Endothelial cell (in vitro differentiated cells): Measurements from ENCODE around the gene OPN3. TPM values are rescaled to one million over a fixed set of nuclear protein-coding genes. Genes with fewer than 3 reads are reported as not detected.

Experiments
- DNase-seq: peaks from one replicate; pipeline ENCODE4 v3.0.0; 2021; ENCODE audit warnings: low spot score
- H3K27ac Mint-ChIP-seq: one replicate; pipeline ENCODE4 v1.8.0; 2021; ENCODE audit warnings: mixed read lengths, inconsistent platforms; ENCODE audit not compliant: unreplicated experiment
- H3K27me3 Mint-ChIP-seq: one replicate; pipeline ENCODE4 v1.8.0; 2021; ENCODE audit warnings: mild to moderate bottlenecking, moderate library complexity, mixed read lengths, inconsistent platforms; ENCODE audit not compliant: unreplicated experiment
- H3K36me3 Mint-ChIP-seq: one replicate; pipeline ENCODE4 v1.8.0; 2021; ENCODE audit warnings: mild to moderate bottlenecking, low read depth, mixed read lengths, inconsistent platforms; ENCODE audit not compliant: unreplicated experiment
- H3K4me1 Mint-ChIP-seq: one replicate; pipeline ENCODE4 v1.8.0; 2021; ENCODE audit warnings: mild to moderate bottlenecking, mixed read lengths, inconsistent platforms; ENCODE audit not compliant: unreplicated experiment
- H3K4me3 Mint-ChIP-seq: one replicate; pipeline ENCODE4 v1.8.0; 2021; ENCODE audit warnings: mild to moderate bottlenecking, mixed read lengths, inconsistent platforms; ENCODE audit not compliant: unreplicated experiment
- H3K9me3 Mint-ChIP-seq: one replicate; pipeline ENCODE4 v1.8.0; 2021; ENCODE audit warnings: mixed read lengths, inconsistent platforms; ENCODE audit not compliant: unreplicated experiment
- CTCF ChIP-seq: fragments of 200-600 bp; sonication (generic); IDR thresholded peaks from one replicate; pipeline ENCODE4 v1.5.0; 2021; ENCODE audit warnings: antibody characterized with exemption; ENCODE audit not compliant: unreplicated experiment
- total RNA-seq: library from RNA; stranded (reverse); fragmentation: NEBNext Ultra II Directional; extraction: Animal tissue kit (Norgen Biotek cat#: 25700); gene quantifications from one replicate; pipeline ENCODE4 v1.2.1, GENCODE V29; 2021; ENCODE audit not compliant: unreplicated experiment

OPN3 gene
- total RNA-seq, 1 donor from 2014 or later = 19.7 TPM

GRCh38 chr1:241641773-241642592 is 1.8 kb upstream of the OPN3 start:
- no peak for DNase-seq
- TF ChIP-seq CTCF = no peak
- Mint-ChIP-seq H3K4me1 (peaks cover 19% of the 10 kb centered on the region), H3K4me3 (peak overlapping the region; percentile 2), H3K9me3 (no peaks in the 10 kb centered on the region), H3K27ac (no peak overlapping the region), H3K36me3 (no peaks in the 10 kb centered on the region), H3K27me3 (peaks cover 4% of the 10 kb centered on the region)

- H3K36me3 Mint-ChIP-seq = no peaks in the 10 kb centered on the region
- no peaks in the 10 kb centered on the region for H3K9me3 Mint-ChIP-seq
- no peak for DNase-seq
- no peak for TF ChIP-seq CTCF
- peaks cover 3% of the 10 kb centered on the region for H3K27me3 Mint-ChIP-seq
- peak overlapping the region; percentile 80 for H3K4me3 Mint-ChIP-seq
- peak overlapping the region; percentile 74 for H3K27ac Mint-ChIP-seq
- H3K4me1 Mint-ChIP-seq = peaks cover 24% of the 10 kb centered on the region
Observed at GRCh38 chr1:241640867-241641622, 876 bp upstream of the OPN3 start.

- H3K36me3 Mint-ChIP-seq = peaks cover 7% of the 10 kb centered on the region
- TF ChIP-seq CTCF = no peak
- H3K27ac Mint-ChIP-seq = no peak overlapping the region
- H3K4me3 Mint-ChIP-seq = peak overlapping the region; percentile 91
- H3K9me3 Mint-ChIP-seq = no peaks in the 10 kb centered on the region
- DNase-seq = peak; percentile 33
- peaks cover 26% of the 10 kb centered on the region for H3K4me1 Mint-ChIP-seq
- H3K27me3 Mint-ChIP-seq = peaks cover 2% of the 10 kb centered on the region
Observed at GRCh38 chr1:241639623-241640148, 483 bp downstream of the OPN3 start.

GRCh38 chr1:241638909-241639622 is 1.1 kb downstream of the OPN3 start:
- H3K4me1 Mint-ChIP-seq = peaks cover 26% of the 10 kb centered on the region
- DNase-seq = no peak
- no peak for TF ChIP-seq CTCF
- H3K27me3 Mint-ChIP-seq = peaks cover 2% of the 10 kb centered on the region
- no peaks in the 10 kb centered on the region for H3K9me3 Mint-ChIP-seq
- peaks cover 7% of the 10 kb centered on the region for H3K36me3 Mint-ChIP-seq
- peak overlapping the region; percentile 91 for H3K4me3 Mint-ChIP-seq
- H3K27ac Mint-ChIP-seq = no peak overlapping the region
